H1 (cell line): Measurements from ENCODE around the gene WDR45B. TPM values are rescaled to one million over a fixed set of nuclear protein-coding genes. Genes with fewer than 3 reads are reported as not detected.
A peak's percentile ranks its signal among the peaks of the same experiment; 100 is the strongest.

Experiments
- CTCF ChIA-PET: fragments of 300-600 bp; sonication (Branson Sonifier 250); formaldehyde crosslinking; loops from one replicate; lab custom pipeline; 2021; ENCODE audit not compliant: partially characterized antibody; lab: Charles Lee
- POLR2A ChIA-PET: fragments of 300-600 bp; sonication (Branson Sonifier 250); formaldehyde crosslinking; loops from one replicate; lab custom pipeline; 2021; ENCODE audit warnings: inconsistent platforms; ENCODE audit not compliant: partially characterized antibody; lab: Charles Lee
- DNase-seq, 2 experiments: peaks; one replicate each; pipeline versions ENCODE4 v3.0.0 to v3.0.0-alpha.2; 2010 to 2022; ENCODE audit warnings: low spot score in 2 of 2, low read depth in 1 of 2, mixed read lengths in 1 of 2
- FAIRE-seq: peaks from 2 replicates; lab custom pipeline; 2011; peaks lifted over from hg19 to GRCh38; lab: Jason Lieb, UNC
- H2AFZ ChIP-seq: 2 replicates; pipeline ENCODE4 v1.8.1; 2012; ENCODE audit warnings: low read length, inconsistent platforms
- H2AK5ac ChIP-seq: 2 replicates; pipeline ENCODE4 v1.6.1; 2013; ENCODE audit warnings: low read depth, low read length
- H2BK120ac ChIP-seq: replicated peaks from 2 replicates; pipeline ENCODE3; 2013; ENCODE audit warnings: low read depth, low read length, inconsistent platforms
- H2BK12ac ChIP-seq: 2 replicates; pipeline ENCODE4 v1.6.1; 2013; ENCODE audit warnings: low read depth, low read length
- H2BK15ac ChIP-seq: 2 replicates; pipeline ENCODE4 v1.6.1; 2013; ENCODE audit warnings: low read length
- H2BK20ac ChIP-seq: 2 replicates; pipeline ENCODE4 v1.6.1; 2013; ENCODE audit warnings: low read length
- H2BK5ac ChIP-seq: 2 replicates; pipeline ENCODE4 v1.6.1; 2013; ENCODE audit warnings: low read depth, low read length
- H3K14ac ChIP-seq: 2 replicates; pipeline ENCODE4 v1.6.1; 2013; ENCODE audit warnings: inconsistent platforms; ENCODE audit not compliant: insufficient read length
- H3K18ac ChIP-seq: 2 replicates; pipeline ENCODE4 v1.6.1; 2013; ENCODE audit warnings: low read length; ENCODE audit errors: extremely low read depth
- H3K23ac ChIP-seq: 2 replicates; pipeline ENCODE4 v1.6.1; 2013; ENCODE audit warnings: inconsistent platforms; ENCODE audit not compliant: insufficient read length
- H3K23me2 ChIP-seq: 2 replicates; pipeline ENCODE4 v1.6.1; 2013; ENCODE audit warnings: low read depth, low read length
- H3K27ac ChIP-seq: 2 replicates; pipeline ENCODE4 v1.6.1; 2011; ENCODE audit warnings: low read depth, low read length, inconsistent platforms
- H3K27me3 ChIP-seq, 4 experiments: replicated peaks in 1 of 4; 1 replicate in 1 of 4; 2 replicates in 3 of 4; pipeline versions ENCODE4 v1.6.1 to v1.8.1; 2011 to 2013; ENCODE audit warnings: low read length in 3 of 4, mild to moderate bottlenecking in 3 of 4, inconsistent platforms in 2 of 4, mixed read lengths in 2 of 4, moderate library complexity in 1 of 4; ENCODE audit not compliant: control insufficient read depth in 3 of 4, insufficient read depth in 3 of 4; ENCODE audit errors: extremely low read depth in 1 of 4
- H3K36me3 ChIP-seq, 4 experiments: 2 replicates each; pipeline versions ENCODE4 v1.6.1 to v1.8.1; 2011 to 2013; ENCODE audit warnings: mild to moderate bottlenecking in 4 of 4, low read length in 3 of 4, moderate library complexity in 2 of 4, control low read depth in 1 of 4, inconsistent platforms in 1 of 4; ENCODE audit not compliant: insufficient read depth in 4 of 4, control insufficient read depth in 2 of 4
- H3K4ac ChIP-seq: replicated peaks from 2 replicates; pipeline ENCODE3; 2013; ENCODE audit warnings: low read length, low read depth, mixed read lengths, inconsistent platforms; ENCODE audit not compliant: insufficient read length
- H3K4me1 ChIP-seq, 4 experiments: replicated peaks in 1 of 4; 1 replicate in 1 of 4; 2 replicates in 3 of 4; pipeline versions ENCODE4 v1.6.1 to v1.8.1; 2011 to 2013; ENCODE audit warnings: low read length in 3 of 4, inconsistent platforms in 2 of 4, mixed read lengths in 1 of 4; ENCODE audit not compliant: insufficient read depth in 4 of 4, control insufficient read depth in 3 of 4
- H3K4me2 ChIP-seq, 2 experiments: 2 replicates each; pipeline versions ENCODE4 v1.6.1 to v1.8.1; 2011 to 2013; ENCODE audit warnings: low read depth in 2 of 2, low read length in 2 of 2, control low read depth in 1 of 2, inconsistent platforms in 1 of 2, mild to moderate bottlenecking in 1 of 2; ENCODE audit not compliant: insufficient read depth in 1 of 2
- H3K4me3 ChIP-seq, 4 experiments: fragments of 200-600, 300-600 bp in 1 of 4; sonication (generic), shearing (Covaris generic), sonication (Bioruptor Twin) in 1 of 4; 2 replicates each; pipeline versions ENCODE4 v1.5.1 to v1.8.1; 2011 to 2016; ENCODE audit warnings: low read length in 4 of 4, low read depth in 3 of 4, control low read depth in 2 of 4, inconsistent platforms in 2 of 4, mild to moderate bottlenecking in 2 of 4, mixed read lengths in 1 of 4, moderate library complexity in 1 of 4; ENCODE audit not compliant: insufficient read depth in 2 of 4; ENCODE audit errors: extremely low read depth in 1 of 4
- H3K56ac ChIP-seq: replicated peaks from 2 replicates; pipeline ENCODE3; 2013; ENCODE audit warnings: low read depth, mild to moderate bottlenecking, mixed read lengths, low read length, inconsistent platforms; ENCODE audit not compliant: insufficient read length
- H3K79me1 ChIP-seq: 2 replicates; pipeline ENCODE4 v1.6.1; 2013; ENCODE audit warnings: low read depth, low read length, control low read depth
- H3K79me2 ChIP-seq, 2 experiments: 2 replicates each; pipeline versions ENCODE4 v1.6.1 to v1.8.1; 2012 to 2013; ENCODE audit warnings: low read length in 2 of 2, mild to moderate bottlenecking in 2 of 2, inconsistent platforms in 1 of 2; ENCODE audit not compliant: insufficient read depth in 2 of 2, control insufficient read depth in 1 of 2
- H3K9ac ChIP-seq, 4 experiments: replicated peaks in 1 of 4; 1 replicate in 1 of 4; 2 replicates in 3 of 4; pipeline versions ENCODE4 v1.6.1 to v1.8.1; 2011 to 2013; ENCODE audit warnings: low read depth in 3 of 4, low read length in 3 of 4, control low read depth in 2 of 4, mild to moderate bottlenecking in 2 of 4, moderate library complexity in 2 of 4, inconsistent platforms in 1 of 4; ENCODE audit errors: extremely low read depth in 1 of 4
- H3K9me3 ChIP-seq, 2 experiments: 2 replicates each; pipeline versions ENCODE4 v1.6.1 to v1.8.1; 2012 to 2013; ENCODE audit warnings: mild to moderate bottlenecking in 2 of 2, moderate library complexity in 2 of 2, control low read depth in 1 of 2, inconsistent platforms in 1 of 2, low read depth in 1 of 2, low read length in 1 of 2, mixed read lengths in 1 of 2; ENCODE audit not compliant: insufficient read depth in 2 of 2
- H4K20me1 ChIP-seq, 2 experiments: replicated peaks in 1 of 2; 2 replicates each; pipeline versions ENCODE3 to v1.8.1; 2011 to 2013; ENCODE audit warnings: inconsistent platforms in 2 of 2, low read length in 2 of 2, mild to moderate bottlenecking in 1 of 2; ENCODE audit not compliant: insufficient read depth in 2 of 2, control insufficient read depth in 1 of 2
- H4K5ac ChIP-seq: 2 replicates; pipeline ENCODE4 v1.6.1; 2013; ENCODE audit warnings: low read length, low read depth, mixed read lengths, inconsistent platforms; ENCODE audit not compliant: insufficient read length
- H4K8ac ChIP-seq: 2 replicates; pipeline ENCODE4 v1.8.0; 2013; ENCODE audit warnings: mild to moderate bottlenecking, moderate library complexity, low read length, inconsistent platforms; ENCODE audit not compliant: insufficient read depth; ENCODE audit errors: extremely low read depth
- H4K91ac ChIP-seq: replicated peaks from 2 replicates; pipeline ENCODE3; 2013; ENCODE audit warnings: low read length, mixed read lengths, inconsistent platforms; ENCODE audit not compliant: insufficient read length
- E2F6 ChIP-seq: IDR thresholded peaks from 2 replicates; pipeline ENCODE4 v1.6.1; 2012; ENCODE audit warnings: inconsistent platforms
- SIRT6 ChIP-seq: IDR thresholded peaks from one replicate; pipeline ENCODE4 v1.7.1; 2012; ENCODE audit warnings: low read length, inconsistent platforms
- WGBS, 2 experiments: shearing (Covaris generic) in 1 of 2; methylation state at CpG; one replicate each; pipeline versions ENCODE4 v1.1.6 to v1.1.7; 2013 to 2015; ENCODE audit warnings: low lambda C conversion rate in 2 of 2, mixed read lengths in 2 of 2, inconsistent platforms in 1 of 2, low coverage in 1 of 2, missing lambda C conversion rate in 1 of 2; ENCODE audit not compliant: insufficient replicate concordance in 2 of 2, insufficient coverage in 1 of 2, insufficient read length in 1 of 2; ENCODE audit errors: extremely low coverage in 1 of 2, missing lambda C conversion rate in 1 of 2; 5-methylcytosine and 5-hydroxymethylcytosine counted together
- polyA plus RNA-seq, 7 experiments: library from polyadenylated mRNA; depleted of rRNA in 3 of 7; stranded (reverse) in 5 of 7; unstranded in 2 of 7; fragments of >200 nt in 5 of 7; fragments of 200-250 nt in 2 of 7; gene quantifications; 1 replicate in 5 of 7; 2 replicates in 1 of 7; 4 replicates in 1 of 7; pipeline versions ENCODE4 v1.2.1 to v1.2.3, GENCODE V29; 2011 to 2013; ENCODE audit warnings: missing spikeins in 2 of 7, mixed read lengths in 2 of 7
- total RNA-seq: library from RNA; stranded (reverse); fragmentation: NEBNext Ultra II Directional; extraction: Animal tissue kit (Norgen Biotek cat#: 25700); gene quantifications from 2 replicates; pipeline ENCODE4 v1.2.1, GENCODE V29; 2021

The WDR45B gene
- total and polyA plus RNA-seq, 2 of the 8 experiments (the other 6 are each of a cell fraction or from before 2014, with no cell fraction given) = 82.0 to 100 TPM

DNA sequence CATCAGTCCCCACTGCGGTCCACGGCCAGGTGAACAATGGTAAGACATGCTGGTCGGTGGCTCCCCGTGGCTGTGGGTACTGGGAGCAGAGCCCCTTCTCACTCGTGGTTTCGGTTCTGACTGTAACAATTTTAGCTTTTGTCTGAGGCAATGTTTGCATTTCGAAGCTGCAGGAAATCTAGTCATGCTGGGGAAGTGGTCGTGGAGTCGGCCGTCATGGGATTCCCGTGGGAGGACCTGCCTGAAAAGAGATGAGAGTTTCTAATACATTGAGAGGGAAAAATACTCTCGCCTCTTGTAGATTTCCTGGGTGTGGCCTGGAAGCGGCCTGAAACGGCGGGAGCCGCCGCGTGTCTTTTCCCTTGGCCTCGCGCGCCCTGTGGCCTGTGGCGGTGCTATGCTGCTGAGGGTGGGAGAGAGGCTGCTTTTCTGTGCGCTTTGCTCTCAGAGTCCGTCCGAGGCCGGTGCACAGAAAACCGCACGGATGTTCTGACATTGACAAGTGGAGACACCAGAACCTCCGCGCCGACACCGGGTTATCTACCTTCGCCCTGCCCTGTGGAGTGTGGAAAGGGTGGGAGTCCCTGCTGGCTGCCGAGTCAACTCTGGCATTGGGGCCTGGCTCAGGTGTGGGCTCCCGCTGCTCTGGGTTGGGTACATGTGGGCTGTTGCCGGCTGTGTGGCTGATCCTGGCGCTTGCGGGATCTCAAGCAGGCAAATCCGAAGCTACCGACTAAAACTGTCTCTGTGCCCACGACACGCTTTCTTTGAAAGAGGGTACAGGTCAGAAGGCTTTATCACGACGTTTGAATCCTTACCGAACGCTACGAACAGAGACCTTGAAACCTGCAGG, 60.8 kb downstream of the WDR45B start:
- H2BK15ac ChIP-seq = no peak overlapping the region
- ChIA-PET POLR2A (interaction anchor here (0.7 kb wide), 1 partner anchor 81 kb away, joined by 3 read pairs; no protein-coding TSS in a partner anchor), CTCF (interaction anchor here (0.5 kb wide), 1 partner anchor 115 kb away, joined by 3 read pairs; no protein-coding TSS in a partner anchor)
- H3K79me2 ChIP-seq = no peaks in the 10 kb centered on the region
- no peaks in the 10 kb centered on the region for H3K27me3 ChIP-seq
- no peak overlapping the region for H4K5ac ChIP-seq
- no peak overlapping the region for H3K56ac ChIP-seq
- no peak overlapping the region for H3K4ac ChIP-seq
- no peak overlapping the region for H2BK5ac ChIP-seq
- DNase-seq (no peak), FAIRE-seq (no peak)
- 0 out of 2 replicates have a peak, but pooled peaks have one; percentile 39 for TF ChIP-seq E2F6
- TF ChIP-seq SIRT6 = no peak
- no peaks in the 10 kb centered on the region for H3K23me2 ChIP-seq
- H2BK20ac ChIP-seq = no peak overlapping the region
- no peaks in the 10 kb centered on the region; a peak in 1 of 7 replicates for H3K4me1 ChIP-seq
- no peak overlapping the region for H2AFZ ChIP-seq
- 0 out of 2 replicates have a peak, but pooled peaks cover 2% of the 10 kb centered on the region for H3K79me1 ChIP-seq
- no peak overlapping the region for H3K18ac ChIP-seq
- no peak overlapping the region for H4K91ac ChIP-seq
- no peaks in the 10 kb centered on the region; a peak in 1 of 4 replicates for H3K9me3 ChIP-seq
- no peak overlapping the region for H3K23ac ChIP-seq
- H3K14ac ChIP-seq = no peak overlapping the region
- H3K36me3 ChIP-seq = peaks cover 6 to 46% (median 31%) of the 10 kb centered on the region in 4 experiments
- no peak overlapping the region; the same call in 1 of the 2 replicates for H4K8ac ChIP-seq
- no peak overlapping the region for H2BK12ac ChIP-seq
- H2BK120ac ChIP-seq = no peak overlapping the region
- H3K9ac ChIP-seq = no peak overlapping the region
- WGBS, 2 experiments = 95% methylated on average over 47 of the region's 47 CpGs; no CpG with 5 or more reads in 1 of the 2 experiments
- no peak overlapping the region for H2AK5ac ChIP-seq
- peaks cover 5 to 12% of the 10 kb centered on the region in 2 experiments for H4K20me1 ChIP-seq
- no peak overlapping the region for H3K4me3 ChIP-seq
- no peak overlapping the region for H3K4me2 ChIP-seq
- H3K27ac ChIP-seq = no peak overlapping the region
